ENCODE data around the gene DNAJB14.

DNA sequence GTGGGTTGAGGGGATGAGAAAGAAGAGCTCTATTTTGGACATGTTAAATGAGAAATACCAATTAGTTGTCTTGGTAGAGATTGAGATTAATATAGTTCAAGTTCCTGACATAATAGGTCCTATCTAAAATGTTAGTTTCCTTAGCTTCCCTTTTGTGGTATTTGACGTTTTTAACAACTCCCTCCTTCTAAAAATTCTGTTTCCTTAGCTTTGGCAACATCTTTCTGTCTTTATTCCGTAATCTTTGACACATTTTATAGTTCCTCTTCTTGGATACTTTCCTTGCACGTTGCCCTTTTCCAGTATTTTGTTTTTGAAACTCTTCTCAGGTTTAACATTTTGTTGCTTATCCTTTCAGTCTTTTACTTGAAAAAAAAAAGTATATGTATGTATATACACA, 89.1 kb downstream of the DNAJB14 start:
- TF ChIP-seq, protein P1, sequence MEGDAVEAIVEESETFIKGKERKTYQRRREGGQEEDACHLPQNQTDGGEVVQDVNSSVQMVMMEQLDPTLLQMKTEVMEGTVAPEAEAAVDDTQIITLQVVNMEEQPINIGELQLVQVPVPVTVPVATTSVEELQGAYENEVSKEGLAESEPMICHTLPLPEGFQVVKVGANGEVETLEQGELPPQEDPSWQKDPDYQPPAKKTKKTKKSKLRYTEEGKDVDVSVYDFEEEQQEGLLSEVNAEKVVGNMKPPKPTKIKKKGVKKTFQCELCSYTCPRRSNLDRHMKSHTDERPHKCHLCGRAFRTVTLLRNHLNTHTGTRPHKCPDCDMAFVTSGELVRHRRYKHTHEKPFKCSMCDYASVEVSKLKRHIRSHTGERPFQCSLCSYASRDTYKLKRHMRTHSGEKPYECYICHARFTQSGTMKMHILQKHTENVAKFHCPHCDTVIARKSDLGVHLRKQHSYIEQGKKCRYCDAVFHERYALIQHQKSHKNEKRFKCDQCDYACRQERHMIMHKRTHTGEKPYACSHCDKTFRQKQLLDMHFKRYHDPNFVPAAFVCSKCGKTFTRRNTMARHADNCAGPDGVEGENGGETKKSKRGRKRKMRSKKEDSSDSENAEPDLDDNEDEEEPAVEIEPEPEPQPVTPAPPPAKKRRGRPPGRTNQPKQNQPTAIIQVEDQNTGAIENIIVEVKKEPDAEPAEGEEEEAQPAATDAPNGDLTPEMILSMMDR (conservative IDR thresholded peaks at IDR 0.05): no peak
- TF ChIP-seq ZFX (IDR thresholded peaks at IDR 0.05): no peak
